Central memory CD8-positive, alpha-beta T cell (primary cell): ENCODE results near the gene MEAK7.

Source experiments
- ATAC-seq: fragments of 150-1000 bp; cut with Tn5 transposase; replicated peaks from 2 replicates; pipeline ENCODE4 v1.10.0; 2022; ENCODE audit warnings: mild to moderate bottlenecking, moderate FRiP score, moderate number of reproducible peaks; ENCODE audit not compliant: poor library complexity, severe bottlenecking; ENCODE audit errors: extremely low read depth
- DNase-seq, 2 donors: peaks; one replicate each; pipeline ENCODE4 v3.0.0; 2021; ENCODE audit warnings: low spot score in 2 of 2
- H3K27ac Mint-ChIP-seq: one replicate; pipeline ENCODE4 v1.8.0; 2022; ENCODE audit warnings: low read depth, mild to moderate bottlenecking, moderate library complexity, mixed read lengths
- H3K27me3 Mint-ChIP-seq: one replicate; pipeline ENCODE4 v1.8.0; 2022; ENCODE audit warnings: mixed read lengths
- H3K36me3 Mint-ChIP-seq: one replicate; pipeline ENCODE4 v1.8.0; 2022; ENCODE audit warnings: mild to moderate bottlenecking, moderate library complexity, mixed read lengths; ENCODE audit not compliant: insufficient read depth
- H3K4me1 Mint-ChIP-seq: one replicate; pipeline ENCODE4 v1.8.0; 2022; ENCODE audit warnings: mixed read lengths
- H3K4me3 Mint-ChIP-seq: one replicate; pipeline ENCODE4 v1.8.0; 2022; ENCODE audit warnings: mild to moderate bottlenecking, moderate library complexity, mixed read lengths
- H3K9me3 Mint-ChIP-seq: one replicate; pipeline ENCODE4 v1.8.0; 2022; ENCODE audit warnings: mixed read lengths

MEAK7 gene

GRCh38 chr16:84487358-84487757 lies 17.1 kb downstream of the MEAK7 start:
- H3K9me3 Mint-ChIP-seq, result no peaks in the 10 kb centered on the region
- peaks cover 19% of the 10 kb centered on the region for H3K36me3 Mint-ChIP-seq
- H3K27ac Mint-ChIP-seq, result no peak overlapping the region
- DNase-seq, result no peak
- no peaks in the 10 kb centered on the region for H3K27me3 Mint-ChIP-seq
- no peak overlapping the region for H3K4me3 Mint-ChIP-seq
- ATAC-seq, result no peak
- no peaks in the 10 kb centered on the region for H3K4me1 Mint-ChIP-seq

DNA sequence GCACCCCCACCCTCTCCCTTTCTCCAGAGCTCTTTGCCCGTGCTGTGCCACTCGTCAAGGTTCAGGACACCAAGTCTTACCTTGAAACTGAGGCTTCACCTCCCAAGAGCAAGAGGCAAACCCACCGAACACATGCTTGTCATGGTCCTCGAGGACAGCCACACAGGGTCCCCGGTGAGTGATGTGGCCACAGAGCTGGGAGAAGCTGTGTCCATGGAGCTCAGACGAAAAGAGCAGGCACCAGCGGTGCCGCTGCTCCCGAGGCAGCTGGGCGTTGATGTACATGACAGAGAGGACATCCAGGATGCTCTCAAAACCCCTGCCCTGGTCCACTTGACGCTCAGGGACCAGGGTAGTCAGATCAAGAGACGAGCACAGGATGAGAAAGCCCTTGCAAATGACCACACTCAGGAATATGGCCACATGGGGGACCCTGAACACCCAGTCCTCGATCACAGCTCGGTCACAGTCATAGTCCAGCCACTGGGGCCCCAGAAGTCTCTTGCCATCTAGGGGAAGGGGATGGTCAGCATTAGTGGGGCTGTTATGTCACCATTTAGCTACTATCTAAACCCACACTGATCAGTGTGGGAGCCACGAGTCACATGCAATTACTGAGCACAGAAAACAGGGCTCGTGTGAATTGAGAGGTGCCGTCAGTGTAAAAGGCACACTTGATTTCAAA lies 17.8 kb downstream of the MEAK7 start:
- Mint-ChIP-seq H3K9me3 (no peaks in the 10 kb centered on the region), H3K27me3 (no peaks in the 10 kb centered on the region), H3K27ac (no peak overlapping the region), H3K4me1 (no peaks in the 10 kb centered on the region), H3K36me3 (peaks cover 17% of the 10 kb centered on the region), H3K4me3 (no peak overlapping the region)
- ATAC-seq (no peak), DNase-seq (peak in 1 of 2 donors; percentile 9)

GRCh38 chr16:84486126-84486525 lies 18.3 kb downstream of the MEAK7 start:
- ATAC-seq, result no peak
- Mint-ChIP-seq H3K36me3 (peaks cover 12% of the 10 kb centered on the region), H3K27ac (no peak overlapping the region), H3K4me1 (no peaks in the 10 kb centered on the region), H3K4me3 (no peak overlapping the region), H3K27me3 (no peaks in the 10 kb centered on the region), H3K9me3 (no peaks in the 10 kb centered on the region)
- DNase-seq, result no peak

- H3K27me3 Mint-ChIP-seq, result no peaks in the 10 kb centered on the region
- H3K36me3 Mint-ChIP-seq, result peaks cover 12% of the 10 kb centered on the region
- ATAC-seq, result no peak
- H3K4me3 Mint-ChIP-seq, result no peak overlapping the region
- H3K9me3 Mint-ChIP-seq, result no peaks in the 10 kb centered on the region
- DNase-seq, result peak in 1 of 2 donors; percentile 7
- no peaks in the 10 kb centered on the region for H3K4me1 Mint-ChIP-seq
- peak overlapping the region; percentile 81 for H3K27ac Mint-ChIP-seq
Observed at GRCh38 chr16:84485255-84486010, 19.0 kb downstream of the MEAK7 start.

GRCh38 chr16:84484579-84485254 lies 19.7 kb downstream of the MEAK7 start:
- DNase-seq (no peak), ATAC-seq (no peak)
- Mint-ChIP-seq H3K4me3 (no peak overlapping the region), H3K27me3 (no peaks in the 10 kb centered on the region), H3K9me3 (no peaks in the 10 kb centered on the region), H3K4me1 (no peaks in the 10 kb centered on the region), H3K27ac (no peak overlapping the region), H3K36me3 (peaks cover 9% of the 10 kb centered on the region)

DNA sequence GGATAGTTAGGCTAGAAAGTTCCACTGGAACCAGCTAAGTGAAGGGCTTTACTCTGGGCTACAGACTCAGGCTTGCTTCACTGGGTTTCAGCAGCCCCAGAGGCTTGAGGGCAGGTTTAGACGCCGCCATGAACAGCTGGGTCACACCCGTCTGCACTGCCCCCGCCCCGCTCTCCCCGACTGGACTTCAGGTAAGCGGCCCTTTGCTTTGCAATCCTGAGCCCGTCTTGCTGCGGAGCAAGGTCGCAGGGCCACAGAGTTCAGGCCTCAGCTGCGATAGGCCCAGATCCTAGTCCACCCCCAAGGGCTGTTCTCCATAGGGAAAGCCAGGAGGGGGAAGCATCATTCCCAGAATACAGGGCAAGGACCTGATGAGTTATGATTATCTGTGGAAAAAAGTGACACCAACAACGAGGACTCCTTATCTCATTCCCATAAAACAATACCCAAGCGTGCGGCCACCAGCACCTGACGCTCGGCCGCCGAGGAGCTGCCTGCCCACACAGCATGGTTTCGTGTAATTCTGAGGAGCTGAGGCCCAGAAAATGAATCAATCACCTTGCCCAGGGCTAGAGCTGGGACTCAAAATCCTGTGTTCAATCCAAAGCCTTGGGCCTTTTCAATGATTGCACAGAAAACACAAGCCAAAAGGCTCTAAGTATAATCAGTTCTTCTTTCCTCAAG lies 20.4 kb downstream of the MEAK7 start:
- Mint-ChIP-seq H3K36me3 (peaks cover 6% of the 10 kb centered on the region), H3K4me3 (no peak overlapping the region), H3K27me3 (no peaks in the 10 kb centered on the region), H3K9me3 (no peaks in the 10 kb centered on the region), H3K4me1 (no peaks in the 10 kb centered on the region), H3K27ac (no peak overlapping the region)
- no peak for ATAC-seq
- peak in 1 of 2 donors; percentile 6 for DNase-seq

- H3K27me3 Mint-ChIP-seq, result no peaks in the 10 kb centered on the region
- no peaks in the 10 kb centered on the region for H3K4me1 Mint-ChIP-seq
- no peaks in the 10 kb centered on the region for H3K9me3 Mint-ChIP-seq
- peaks cover 4% of the 10 kb centered on the region for H3K36me3 Mint-ChIP-seq
- no peak overlapping the region for H3K27ac Mint-ChIP-seq
- peak in 1 of 2 donors; percentile 8 for DNase-seq
- no peak overlapping the region for H3K4me3 Mint-ChIP-seq
- ATAC-seq, result no peak
Observed at GRCh38 chr16:84482951-84483881, 21.2 kb downstream of the MEAK7 start.

- no peak overlapping the region for H3K27ac Mint-ChIP-seq
- DNase-seq (no peak), ATAC-seq (no peak)
- H3K9me3 Mint-ChIP-seq, result no peaks in the 10 kb centered on the region
- no peaks in the 10 kb centered on the region for H3K27me3 Mint-ChIP-seq
- peaks cover 3% of the 10 kb centered on the region for H3K36me3 Mint-ChIP-seq
- no peaks in the 10 kb centered on the region for H3K4me1 Mint-ChIP-seq
- no peak overlapping the region for H3K4me3 Mint-ChIP-seq
Observed at GRCh38 chr16:84482001-84482891, 22.2 kb downstream of the MEAK7 start.

DNA sequence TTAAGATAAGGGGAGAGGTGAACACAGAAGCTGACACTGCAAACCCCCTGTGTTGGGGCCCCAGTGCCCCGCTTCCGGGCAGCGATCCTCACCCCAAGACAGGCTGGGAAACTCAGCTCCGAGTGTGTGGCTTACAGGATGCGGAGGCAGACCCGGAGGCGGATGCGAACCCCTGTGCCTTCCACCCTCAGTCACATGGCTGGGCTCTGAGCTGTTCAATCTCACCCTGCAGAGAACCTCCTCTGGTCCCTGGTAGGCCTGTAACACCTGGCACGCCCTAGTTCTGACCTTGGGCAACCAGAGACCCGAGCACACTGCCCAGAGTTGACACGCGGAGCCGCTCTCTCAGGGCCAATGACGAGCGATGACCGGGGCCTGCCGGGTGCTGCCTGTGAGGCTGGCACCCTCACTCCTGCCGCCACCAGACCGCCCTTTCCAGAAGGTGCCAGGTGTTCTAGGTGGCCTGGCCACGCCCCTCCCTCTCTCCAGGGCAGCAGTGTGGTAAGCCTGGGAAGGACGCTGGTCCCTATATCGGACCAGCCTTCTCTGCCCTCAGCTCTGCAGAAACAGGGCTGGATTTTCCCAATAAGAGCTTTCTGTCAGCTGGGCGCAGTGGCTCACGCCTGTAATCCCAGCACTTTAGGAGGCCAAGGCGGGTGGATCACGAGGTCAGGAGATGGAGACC lies 23.3 kb downstream of the MEAK7 start:
- Mint-ChIP-seq H3K36me3 (peaks cover 4% of the 10 kb centered on the region), H3K27me3 (no peaks in the 10 kb centered on the region)
- DNase-seq, result peak in 1 of 2 donors; percentile 6

GRCh38 chr16:84479716-84480450 lies 24.6 kb downstream of the MEAK7 start:
- Mint-ChIP-seq H3K4me1 (peaks cover 6% of the 10 kb centered on the region), H3K9me3 (no peaks in the 10 kb centered on the region), H3K4me3 (no peak overlapping the region), H3K36me3 (peaks cover 6% of the 10 kb centered on the region), H3K27me3 (no peaks in the 10 kb centered on the region), H3K27ac (no peak overlapping the region)
- ATAC-seq (no peak), DNase-seq (peak in 1 of 2 donors; percentile 8)

More for the DNA sequence above, 23.3 kb downstream of the MEAK7 start:
- Mint-ChIP-seq H3K4me1 (no peaks in the 10 kb centered on the region), H3K4me3 (no peak overlapping the region), H3K9me3 (no peaks in the 10 kb centered on the region), H3K27ac (no peak overlapping the region)
- no peak for ATAC-seq
